Mesothelial cell of epicardium (in vitro differentiated cells): ENCODE data around the gene ATP6V0B. TPM values are rescaled to one million over a fixed set of nuclear protein-coding genes. Genes with fewer than 3 reads are reported as not detected.

Experiments used
- DNase-seq, 2 experiments: peaks; one replicate each; pipeline ENCODE4 v3.0.0; 2021; ENCODE audit warnings: low spot score in 2 of 2; ENCODE audit not compliant: unreplicated experiment in 2 of 2
- H3K27ac Mint-ChIP-seq: 2 replicates; pipeline ENCODE4 v1.8.0; 2021; ENCODE audit warnings: mixed read lengths
- H3K27me3 Mint-ChIP-seq: 2 replicates; pipeline ENCODE4 v1.8.0; 2021; ENCODE audit warnings: low read depth, mixed read lengths
- H3K36me3 Mint-ChIP-seq: 2 replicates; pipeline ENCODE4 v1.8.0; 2021; ENCODE audit warnings: mixed read lengths
- H3K4me1 Mint-ChIP-seq: 2 replicates; pipeline ENCODE4 v1.8.0; 2021; ENCODE audit warnings: mixed read lengths
- H3K4me3 Mint-ChIP-seq: 2 replicates; pipeline ENCODE4 v1.8.0; 2021; ENCODE audit warnings: mild to moderate bottlenecking, moderate library complexity, mixed read lengths
- H3K9me3 Mint-ChIP-seq: 2 replicates; pipeline ENCODE4 v1.8.0; 2021; ENCODE audit warnings: mixed read lengths
- CTCF ChIP-seq: fragments of 200-600 bp; sonication (generic); IDR thresholded peaks from one replicate; pipeline ENCODE4 v1.5.0; 2021; ENCODE audit warnings: antibody characterized with exemption; ENCODE audit not compliant: unreplicated experiment
- total RNA-seq: library from RNA; stranded (reverse); gene quantifications from 3 replicates; pipeline ENCODE4 v1.2.1, GENCODE V29; 2021

ATP6V0B gene
- total RNA-seq, 1 donor from 2014 or later = 72.8 TPM

DNA sequence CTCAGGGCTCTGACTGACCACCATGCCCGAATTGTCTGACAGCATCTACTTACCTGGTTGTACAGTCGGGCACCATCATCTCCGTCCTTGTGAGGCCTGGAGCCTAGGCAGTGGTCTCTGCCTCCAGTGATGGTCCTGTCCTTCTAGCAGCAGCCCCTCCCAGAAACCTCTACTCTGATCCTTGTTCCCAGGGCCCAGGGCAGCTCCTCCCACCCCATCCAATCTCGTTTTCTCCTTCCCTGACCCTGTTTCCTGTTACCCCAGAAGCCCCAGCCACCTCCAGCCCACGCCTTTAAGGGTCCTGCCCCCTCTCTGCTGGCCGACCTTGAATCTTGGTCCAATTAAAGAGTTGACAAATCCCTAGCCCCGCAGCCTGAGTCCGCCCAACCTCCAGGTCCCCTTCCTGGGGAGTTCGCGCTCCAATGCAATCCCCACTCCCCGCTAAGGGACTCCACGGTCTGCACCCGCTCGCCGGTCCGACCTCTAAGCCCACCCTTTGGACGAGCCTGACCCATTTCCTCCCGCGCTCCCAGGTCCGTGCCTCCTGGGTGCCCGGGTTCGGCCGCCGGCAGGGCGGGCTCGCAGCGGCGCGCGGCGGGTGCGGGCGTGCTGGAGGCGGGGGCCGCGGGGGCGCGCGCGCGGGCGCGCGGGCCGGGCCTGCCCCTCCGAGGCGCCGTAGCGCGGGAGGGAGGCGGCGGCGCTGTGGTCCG lies 3.9 kb downstream of the ATP6V0B start, which contains the start of gene B4GALT2:
TSS of gene B4GALT2 (plus strand) at position 660 of the 710 bp plus-strand sequence. CDS start 1,951 bp downstream, outside the sequence.
- no peaks in the 10 kb centered on the region for H3K9me3 Mint-ChIP-seq
- H3K36me3 Mint-ChIP-seq = peaks cover 16% of the 10 kb centered on the region
- peak in 1 of 2 experiments; percentile 60 for DNase-seq
- no peak for TF ChIP-seq CTCF
- H3K4me3 Mint-ChIP-seq = peak within 1 kb of the TSS; percentile 89
- H3K27ac Mint-ChIP-seq = peak within 1 kb of the TSS; percentile 82
- H3K27me3 Mint-ChIP-seq = no peaks in the 10 kb centered on the region
- H3K4me1 Mint-ChIP-seq = peaks cover 51% of the 10 kb centered on the region

DNA sequence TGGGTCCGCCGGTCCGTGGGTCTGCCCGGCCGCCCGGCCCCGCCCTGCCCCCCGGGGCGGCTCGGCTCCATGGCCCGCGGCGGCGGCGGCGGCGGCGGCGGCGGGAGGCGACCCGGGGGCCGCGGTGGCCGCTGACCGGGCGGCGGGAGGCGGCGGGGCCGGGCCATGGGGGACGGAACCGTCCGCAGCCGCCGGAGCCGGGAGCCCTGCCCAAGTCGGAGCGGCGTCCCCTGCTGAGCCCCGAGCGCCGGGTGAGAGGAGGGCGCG lies 4.4 kb downstream of the ATP6V0B start:
- Mint-ChIP-seq H3K4me3 (no peak overlapping the region), H3K36me3 (peaks cover 18% of the 10 kb centered on the region), H3K9me3 (no peaks in the 10 kb centered on the region), H3K27ac (no peak overlapping the region), H3K27me3 (no peaks in the 10 kb centered on the region), H3K4me1 (peaks cover 46% of the 10 kb centered on the region)
- no peak for DNase-seq
- TF ChIP-seq CTCF = no peak

- H3K9me3 Mint-ChIP-seq = no peaks in the 10 kb centered on the region
- H3K4me1 Mint-ChIP-seq = peaks cover 44% of the 10 kb centered on the region
Measured at GRCh38 chr1:43979528-43980254, 4.9 kb downstream of the ATP6V0B start.

DNA sequence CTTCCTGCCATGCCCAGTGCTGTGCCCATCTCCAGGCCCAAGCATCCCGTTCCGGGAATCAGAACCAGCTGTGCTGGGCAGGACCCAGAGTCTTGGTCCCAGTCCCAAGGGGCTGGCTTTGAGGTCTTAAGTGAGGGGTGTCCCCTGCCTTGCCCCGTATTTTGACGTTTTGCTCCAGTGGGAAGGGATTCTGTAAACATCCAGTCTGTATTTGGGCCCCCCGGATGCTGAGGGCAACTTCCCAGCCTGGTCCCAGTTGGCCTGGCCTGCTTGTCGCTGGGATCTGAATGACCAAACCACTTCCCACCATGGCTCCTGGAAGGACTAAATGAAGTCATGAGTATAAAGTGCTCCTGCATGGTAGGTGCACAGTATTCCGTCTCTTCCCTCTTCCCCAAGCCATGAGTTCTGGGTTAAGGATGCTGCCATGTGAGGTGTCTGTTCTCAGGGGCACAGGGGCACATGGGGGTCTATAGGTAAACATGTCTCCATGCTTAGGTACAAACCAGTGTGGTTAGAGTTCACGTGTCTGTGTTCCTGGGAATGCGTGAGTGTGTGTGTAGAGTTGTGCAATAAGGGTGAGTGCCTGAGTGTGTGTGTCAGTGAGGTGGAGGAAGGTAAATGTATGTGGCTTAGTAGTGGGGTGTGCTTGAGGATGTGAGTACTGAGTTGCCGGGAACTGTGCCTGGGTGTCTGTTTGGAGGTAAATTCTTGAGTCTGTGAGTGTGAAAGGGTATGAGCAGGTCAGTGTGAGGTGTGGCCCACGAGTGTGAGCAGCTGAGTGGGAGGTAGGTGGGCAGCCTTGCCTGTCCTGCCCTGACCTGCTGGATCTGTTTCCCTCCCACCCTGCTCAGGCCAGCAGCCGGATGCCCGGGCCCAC lies 5.7 kb downstream of the ATP6V0B start:
- DNase-seq = no peak
- Mint-ChIP-seq H3K9me3 (no peaks in the 10 kb centered on the region), H3K36me3 (peaks cover 21% of the 10 kb centered on the region), H3K27me3 (no peaks in the 10 kb centered on the region), H3K27ac (peak overlapping the region; percentile 82), H3K4me1 (peaks cover 42% of the 10 kb centered on the region), H3K4me3 (peak overlapping the region; percentile 85)
- TF ChIP-seq CTCF = no peak

More at GRCh38 chr1:43979528-43980254, 4.9 kb downstream of the ATP6V0B start:
- no peak for TF ChIP-seq CTCF
- H3K36me3 Mint-ChIP-seq = peaks cover 21% of the 10 kb centered on the region
- H3K4me3 Mint-ChIP-seq = peak overlapping the region; percentile 85
- peak overlapping the region; percentile 82 for H3K27ac Mint-ChIP-seq
- DNase-seq = peak in 1 of 2 experiments; percentile 61
- no peaks in the 10 kb centered on the region for H3K27me3 Mint-ChIP-seq

DNA sequence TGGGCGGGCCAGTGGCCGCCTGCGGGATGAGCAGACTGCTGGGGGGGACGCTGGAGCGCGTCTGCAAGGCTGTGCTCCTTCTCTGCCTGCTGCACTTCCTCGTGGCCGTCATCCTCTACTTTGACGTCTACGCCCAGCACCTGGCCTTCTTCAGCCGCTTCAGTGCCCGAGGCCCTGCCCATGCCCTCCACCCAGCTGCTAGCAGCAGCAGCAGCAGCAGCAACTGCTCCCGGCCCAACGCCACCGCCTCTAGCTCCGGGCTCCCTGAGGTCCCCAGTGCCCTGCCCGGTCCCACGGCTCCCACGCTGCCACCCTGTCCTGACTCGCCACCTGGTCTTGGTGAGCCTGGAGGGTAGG lies 6.4 kb downstream of the ATP6V0B start:
- H3K4me1 Mint-ChIP-seq = peaks cover 36% of the 10 kb centered on the region
- no peaks in the 10 kb centered on the region for H3K27me3 Mint-ChIP-seq

More for the DNA sequence above, 6.4 kb downstream of the ATP6V0B start:
- Mint-ChIP-seq H3K4me3 (peak overlapping the region; percentile 85), H3K36me3 (peaks cover 23% of the 10 kb centered on the region), H3K9me3 (no peaks in the 10 kb centered on the region), H3K27ac (no peak overlapping the region)
- no peak for DNase-seq
- no peak for TF ChIP-seq CTCF
